Measurements from ENCODE around the gene ZNF239.

Gene ZNF239

GRCh38 chr10:43524434-43525247, 49.8 kb downstream of the ZNF239 start:
- DNase-seq (ENCODE audit: extremely low read depth, low read depth), result no peak
- no peak for TF ChIP-seq CTCF (IDR thresholded peaks at IDR 0.05; ENCODE audit: low read depth, low read length)
